Neural crest cell (in vitro differentiated cells): Measurements from ENCODE around the gene GAS2L1. TPM values are rescaled to one million over a fixed set of nuclear protein-coding genes. Genes with fewer than 3 reads are reported as not detected.
A peak's percentile ranks its signal among the peaks of the same experiment; 100 is the strongest.

ENCODE experiments used
- DNase-seq: peaks from one replicate; pipeline ENCODE4 v3.0.0; 2021; ENCODE audit warnings: low read depth, mixed read lengths, low spot score
- H3K27ac Mint-ChIP-seq: one replicate; pipeline ENCODE4 v1.8.0; 2021; ENCODE audit warnings: mild to moderate bottlenecking, mixed read lengths; ENCODE audit not compliant: unreplicated experiment
- H3K27me3 Mint-ChIP-seq: 2 replicates; pipeline ENCODE4 v1.8.0; 2021; ENCODE audit warnings: low read depth, mild to moderate bottlenecking, mixed read lengths
- H3K36me3 Mint-ChIP-seq: 2 replicates; pipeline ENCODE4 v1.8.0; 2021; ENCODE audit warnings: low read depth, mild to moderate bottlenecking, mixed read lengths
- H3K4me1 Mint-ChIP-seq: 2 replicates; pipeline ENCODE4 v1.8.0; 2021; ENCODE audit warnings: mixed read lengths
- H3K4me3 Mint-ChIP-seq: one replicate; pipeline ENCODE4 v1.8.0; 2021; ENCODE audit warnings: mild to moderate bottlenecking, mixed read lengths
- H3K9me3 Mint-ChIP-seq: 2 replicates; pipeline ENCODE4 v1.8.0; 2021; ENCODE audit warnings: mixed read lengths
- total RNA-seq: library from RNA; stranded (reverse); gene quantifications from 2 replicates; pipeline ENCODE4 v1.2.1, GENCODE V29; 2021
- TF ChIP-seq, protein P1 (sequence below): fragments of 200-600 bp; sonication (generic); conservative IDR thresholded peaks from 2 replicates; pipeline ENCODE4 v1.5.0; 2021; ENCODE audit warnings: antibody characterized with exemption, mild to moderate bottlenecking

The GAS2L1 gene
- total RNA-seq, 1 donor from 2014 or later: 8.9 TPM

DNA sequence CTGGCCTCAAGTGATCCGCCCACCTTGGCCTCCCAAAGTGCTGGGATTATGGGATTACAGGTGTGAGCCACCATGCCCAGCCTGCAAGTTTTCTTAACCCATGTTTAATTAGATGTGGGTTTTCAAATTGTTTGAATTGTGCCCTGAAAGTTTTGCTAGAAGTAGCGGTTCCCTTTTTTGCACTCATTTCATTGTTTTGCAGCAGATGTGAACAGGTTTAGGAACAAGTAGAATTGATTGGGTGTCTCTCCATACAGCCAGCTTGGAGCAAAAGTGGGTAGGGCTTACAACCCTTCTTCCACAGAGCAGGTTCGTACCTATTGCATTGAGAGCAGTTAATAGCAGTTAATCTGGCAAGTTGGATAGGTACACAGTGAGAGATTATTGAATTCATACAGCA is 22.3 kb upstream of the GAS2L1 start:
- H3K36me3 Mint-ChIP-seq: peaks cover 39% of the 10 kb centered on the region
- no peaks in the 10 kb centered on the region for H3K9me3 Mint-ChIP-seq
- peaks cover 9% of the 10 kb centered on the region for H3K4me1 Mint-ChIP-seq
- DNase-seq: no peak
- H3K27ac Mint-ChIP-seq: no peak overlapping the region
- H3K4me3 Mint-ChIP-seq: peak overlapping the region; percentile 13
- H3K27me3 Mint-ChIP-seq: no peaks in the 10 kb centered on the region
- TF ChIP-seq, protein P1, sequence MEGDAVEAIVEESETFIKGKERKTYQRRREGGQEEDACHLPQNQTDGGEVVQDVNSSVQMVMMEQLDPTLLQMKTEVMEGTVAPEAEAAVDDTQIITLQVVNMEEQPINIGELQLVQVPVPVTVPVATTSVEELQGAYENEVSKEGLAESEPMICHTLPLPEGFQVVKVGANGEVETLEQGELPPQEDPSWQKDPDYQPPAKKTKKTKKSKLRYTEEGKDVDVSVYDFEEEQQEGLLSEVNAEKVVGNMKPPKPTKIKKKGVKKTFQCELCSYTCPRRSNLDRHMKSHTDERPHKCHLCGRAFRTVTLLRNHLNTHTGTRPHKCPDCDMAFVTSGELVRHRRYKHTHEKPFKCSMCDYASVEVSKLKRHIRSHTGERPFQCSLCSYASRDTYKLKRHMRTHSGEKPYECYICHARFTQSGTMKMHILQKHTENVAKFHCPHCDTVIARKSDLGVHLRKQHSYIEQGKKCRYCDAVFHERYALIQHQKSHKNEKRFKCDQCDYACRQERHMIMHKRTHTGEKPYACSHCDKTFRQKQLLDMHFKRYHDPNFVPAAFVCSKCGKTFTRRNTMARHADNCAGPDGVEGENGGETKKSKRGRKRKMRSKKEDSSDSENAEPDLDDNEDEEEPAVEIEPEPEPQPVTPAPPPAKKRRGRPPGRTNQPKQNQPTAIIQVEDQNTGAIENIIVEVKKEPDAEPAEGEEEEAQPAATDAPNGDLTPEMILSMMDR: no peak

DNA sequence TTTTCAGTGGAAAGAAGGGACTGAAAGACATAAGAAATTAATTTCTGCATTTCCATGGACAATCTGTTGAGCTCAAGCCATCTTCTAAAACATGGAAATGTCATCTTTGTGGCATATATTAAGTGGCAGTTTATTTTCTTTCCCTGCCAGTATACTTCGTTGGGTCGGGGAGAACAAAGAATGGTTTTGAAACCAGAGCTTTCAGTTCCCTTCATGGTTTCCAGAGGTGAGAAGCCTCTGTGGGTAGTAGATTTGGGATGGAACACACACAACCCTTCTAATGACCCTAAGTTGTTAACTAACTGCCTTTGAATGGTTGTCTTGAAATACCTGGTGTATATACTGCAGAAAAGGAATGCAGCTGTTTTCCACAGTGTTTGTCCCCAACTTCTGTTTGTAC is 17.6 kb upstream of the GAS2L1 start:
- Mint-ChIP-seq H3K27ac (no peak overlapping the region), H3K27me3 (no peaks in the 10 kb centered on the region), H3K4me3 (no peak overlapping the region), H3K36me3 (peaks cover 37% of the 10 kb centered on the region), H3K9me3 (no peaks in the 10 kb centered on the region), H3K4me1 (peaks cover 23% of the 10 kb centered on the region)
- TF ChIP-seq, protein P1: no peak
- no peak for DNase-seq

DNA sequence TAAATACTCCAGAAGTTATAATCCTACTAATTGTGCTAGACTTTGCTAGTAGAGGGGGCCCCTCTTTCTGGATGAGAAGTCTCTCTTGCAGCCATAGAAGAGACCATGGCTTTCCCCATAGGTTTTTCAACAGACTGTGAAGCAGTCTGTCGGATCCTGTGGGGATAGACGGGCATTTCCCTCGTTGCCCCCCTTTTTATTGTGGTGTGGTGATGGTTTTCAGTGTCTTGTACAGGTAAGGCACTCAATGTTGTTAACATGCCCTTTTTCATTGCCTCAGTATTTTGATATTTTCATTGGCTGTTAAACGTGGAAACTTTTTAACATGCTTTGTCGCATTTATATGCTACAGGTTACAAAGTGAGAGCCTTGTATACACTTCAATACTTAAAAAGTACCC is 16.4 kb upstream of the GAS2L1 start:
- no peak for DNase-seq
- Mint-ChIP-seq H3K27ac (no peak overlapping the region), H3K4me1 (peaks cover 23% of the 10 kb centered on the region), H3K27me3 (no peaks in the 10 kb centered on the region), H3K36me3 (peaks cover 31% of the 10 kb centered on the region), H3K4me3 (no peak overlapping the region), H3K9me3 (no peaks in the 10 kb centered on the region)
- TF ChIP-seq, protein P1: no peak

DNA sequence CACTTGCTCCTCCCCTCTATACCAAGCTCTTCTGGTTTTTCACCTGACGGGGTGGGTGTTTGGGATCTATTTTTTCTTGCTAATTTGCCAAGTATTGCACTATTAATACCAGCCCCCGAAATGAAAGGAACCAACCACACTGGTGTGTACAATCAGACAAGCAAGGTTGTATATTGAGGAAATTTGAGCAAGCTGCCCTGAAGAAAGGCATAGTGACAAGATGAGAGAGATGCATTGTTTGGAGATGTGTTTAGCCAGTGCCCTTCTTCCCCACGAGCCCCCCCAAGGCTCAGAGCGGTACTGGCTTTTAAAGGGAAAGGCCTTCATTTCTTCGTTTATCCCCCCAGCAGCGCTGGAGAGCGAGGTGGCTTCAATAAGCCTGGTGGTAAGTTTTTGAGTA is 15.2 kb upstream of the GAS2L1 start:
- Mint-ChIP-seq H3K27ac (no peak overlapping the region), H3K4me1 (peaks cover 23% of the 10 kb centered on the region), H3K9me3 (no peaks in the 10 kb centered on the region), H3K36me3 (peaks cover 34% of the 10 kb centered on the region), H3K4me3 (no peak overlapping the region), H3K27me3 (no peaks in the 10 kb centered on the region)
- no peak for DNase-seq
- TF ChIP-seq, protein P1: no peak

DNA sequence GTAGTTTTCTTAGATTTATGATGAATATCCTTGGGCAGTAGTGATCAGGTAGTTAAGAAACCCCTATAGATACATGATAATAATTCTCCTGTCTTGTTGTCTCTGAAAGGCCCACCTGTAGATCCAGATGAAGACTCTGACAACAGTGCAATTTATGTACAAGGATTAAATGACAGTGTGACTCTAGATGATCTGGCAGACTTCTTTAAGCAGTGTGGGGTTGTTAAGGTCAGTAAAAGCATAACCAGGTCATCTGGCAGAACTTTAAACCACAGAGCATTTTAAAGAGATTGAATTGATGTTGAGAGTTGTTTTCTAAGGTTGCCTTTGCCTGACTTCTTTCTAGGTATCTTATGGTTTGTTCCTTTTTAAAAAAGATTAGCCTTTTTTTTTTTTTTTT is 14.1 kb upstream of the GAS2L1 start:
- H3K36me3 Mint-ChIP-seq: peaks cover 30% of the 10 kb centered on the region
- no peak for DNase-seq
- no peaks in the 10 kb centered on the region for H3K27me3 Mint-ChIP-seq
- TF ChIP-seq, protein P1: no peak
- H3K27ac Mint-ChIP-seq: no peak overlapping the region
- peaks cover 18% of the 10 kb centered on the region for H3K4me1 Mint-ChIP-seq
- peak overlapping the region; percentile 12 for H3K4me3 Mint-ChIP-seq
- no peaks in the 10 kb centered on the region for H3K9me3 Mint-ChIP-seq

DNA sequence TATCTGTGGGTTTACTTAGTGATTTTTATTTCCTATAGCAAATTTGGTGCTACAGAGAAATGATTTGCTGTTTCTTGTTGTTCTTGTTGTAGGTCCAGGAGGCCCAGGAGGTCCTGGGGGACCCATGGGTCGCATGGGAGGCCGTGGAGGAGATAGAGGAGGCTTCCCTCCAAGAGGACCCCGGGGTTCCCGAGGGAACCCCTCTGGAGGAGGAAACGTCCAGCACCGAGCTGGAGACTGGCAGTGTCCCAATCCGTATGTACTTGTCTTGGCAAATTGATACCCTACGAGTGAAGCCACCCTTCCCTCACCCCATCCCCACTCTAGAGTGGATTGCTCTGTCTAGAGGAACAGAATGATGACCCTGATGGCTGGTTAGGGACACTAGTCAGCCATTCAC is 7.8 kb upstream of the GAS2L1 start:
- no peaks in the 10 kb centered on the region for H3K9me3 Mint-ChIP-seq
- H3K4me1 Mint-ChIP-seq: no peaks in the 10 kb centered on the region
- no peak for DNase-seq
- TF ChIP-seq, protein P1: no peak
- H3K4me3 Mint-ChIP-seq: no peak overlapping the region
- H3K27me3 Mint-ChIP-seq: peaks cover 5% of the 10 kb centered on the region
- no peak overlapping the region for H3K27ac Mint-ChIP-seq
- H3K36me3 Mint-ChIP-seq: peaks cover 36% of the 10 kb centered on the region
